T-cell (primary cell): ENCODE data around the gene UBE2E2. TPM values are rescaled to one million over a fixed set of nuclear protein-coding genes. Genes with fewer than 3 reads are reported as not detected.

Source experiments
- ATAC-seq, 4 experiments: fragments of 200-7000 bp in 3 of 4; fragments of 150-1000 bp in 1 of 4; cut with Tn5 transposase; replicated peaks in 1 of 4; 1 replicate in 3 of 4; 2 replicates in 1 of 4; pipeline ENCODE4 v1.10.0; 2021; ENCODE audit warnings: moderate library complexity in 3 of 4, mild to moderate bottlenecking in 2 of 4, moderate number of reproducible peaks in 1 of 4
- CTCF ChIA-PET, 2 donors: fragments of 300-600 bp; sonication (Branson Sonifier 250); formaldehyde crosslinking; loops; one replicate each; lab custom pipeline; 2022; ENCODE audit warnings: antibody characterized with exemption in 2 of 2; lab: Charles Lee
- POLR2A ChIA-PET, 2 donors: fragments of 300-600 bp; sonication (Branson Sonifier 250); formaldehyde crosslinking; loops; one replicate each; lab custom pipeline; 2022; ENCODE audit warnings: antibody characterized with exemption in 2 of 2; lab: Charles Lee
- DNase-seq, 35 experiments: peaks; one replicate each; pipeline versions ENCODE4 v3.0.0 to v3.0.0-alpha.2; 2013 to 2023
- H3K27ac ChIP-seq: one replicate; pipeline ENCODE4 v1.5.1; 2013; ENCODE audit warnings: low read length
- H3K27me3 ChIP-seq, 2 experiments: replicated peaks in 1 of 2; 1 replicate in 1 of 2; 2 replicates in 1 of 2; pipeline versions ENCODE4 v1.6.1 to v1.7.0; 2013; ENCODE audit warnings: low read length in 1 of 2, mixed read lengths in 1 of 2; ENCODE audit not compliant: control insufficient read depth in 2 of 2, insufficient read depth in 2 of 2; ENCODE audit errors: extremely low read depth in 1 of 2
- H3K36me3 ChIP-seq, 2 donors: 1 replicate in 1 of 2; 2 replicates in 1 of 2; pipeline versions ENCODE4 v1.6.1 to v1.7.0; 2013; ENCODE audit warnings: low read length in 1 of 2; ENCODE audit not compliant: control insufficient read depth in 2 of 2, insufficient read depth in 1 of 2; ENCODE audit errors: extremely low read depth in 1 of 2
- H3K4me1 ChIP-seq, 2 experiments: 1 replicate in 1 of 2; 2 replicates in 1 of 2; pipeline versions ENCODE4 v1.6.1 to v1.7.0; 2013; ENCODE audit warnings: low read length in 2 of 2, mixed read lengths in 1 of 2; ENCODE audit not compliant: insufficient read depth in 2 of 2, control insufficient read depth in 1 of 2; ENCODE audit errors: extremely low read depth in 1 of 2
- H3K4me3 ChIP-seq, 2 donors: 1 replicate in 1 of 2; 2 replicates in 1 of 2; pipeline versions ENCODE4 v1.5.1 to v1.7.0; 2013; ENCODE audit warnings: mild to moderate bottlenecking in 2 of 2, low read length in 1 of 2, moderate library complexity in 1 of 2; ENCODE audit not compliant: control insufficient read depth in 1 of 2; ENCODE audit errors: extremely low read depth in 1 of 2
- H3K9me3 ChIP-seq: 2 replicates; pipeline ENCODE4 v1.7.0; 2013
- H3K27ac Mint-ChIP-seq, 2 donors: one replicate each; pipeline ENCODE4 v1.8.0; 2020 to 2021; ENCODE audit warnings: mild to moderate bottlenecking in 2 of 2, mixed read lengths in 2 of 2
- H3K27me3 Mint-ChIP-seq, 2 donors: one replicate each; pipeline ENCODE4 v1.8.0; 2021 to 2022; ENCODE audit warnings: mixed read lengths in 2 of 2
- H3K36me3 Mint-ChIP-seq: one replicate; pipeline ENCODE4 v1.8.0; 2021; ENCODE audit warnings: mixed read lengths
- H3K4me1 Mint-ChIP-seq, 3 donors: one replicate each; pipeline ENCODE4 v1.8.0; 2020 to 2022; ENCODE audit warnings: mixed read lengths in 3 of 3, mild to moderate bottlenecking in 1 of 3
- H3K4me3 Mint-ChIP-seq, 3 donors: one replicate each; pipeline ENCODE4 v1.8.0; 2020 to 2022; ENCODE audit warnings: mild to moderate bottlenecking in 3 of 3, mixed read lengths in 3 of 3, moderate library complexity in 3 of 3
- H3K9me3 Mint-ChIP-seq, 3 donors: one replicate each; pipeline ENCODE4 v1.8.0; 2020 to 2022; ENCODE audit warnings: mixed read lengths in 3 of 3
- WGBS: methylation state at CpG from one replicate; pipeline ENCODE4 v1.1.5; 2013; ENCODE audit warnings: missing lambda C conversion rate; ENCODE audit not compliant: insufficient coverage; 5-methylcytosine and 5-hydroxymethylcytosine counted together
- total RNA-seq, 35 experiments: library from RNA in 6 of 35; stranded (reverse) in 6 of 35; fragments of 120-200 nt in 1 of 35; gene quantifications; one replicate each; pipeline versions ENCODE4 v1.2.1 to v1.2.4 and lab custom pipeline; 2013 to 2026

UBE2E2 gene
- total RNA-seq, 5 donors from 2014 or later (not counting 1 experiment from before 2014, with no cell fraction given), result 7.2 to 17.6 (median 7.5) TPM

- Mint-ChIP-seq H3K4me3 (no peak overlapping the region), H3K27ac (no peak overlapping the region)
- POLR2A ChIA-PET, result no interaction called here
These were observed 112.0 kb downstream of the UBE2E2 start for GRCh38 chr3:23314981-23315762.

GRCh38 chr3:23316924-23317323, 113.8 kb downstream of the UBE2E2 start:
- DNase-seq (no peak), ATAC-seq (no peak)
- no peak overlapping the region for H3K27ac Mint-ChIP-seq
- Histone ChIP-seq H3K4me1 (no peaks in the 10 kb centered on the region), H3K4me3 (no peak overlapping the region), H3K27me3 (no peaks in the 10 kb centered on the region), H3K9me3 (no peaks in the 10 kb centered on the region), H3K27ac (no peak overlapping the region), H3K36me3 (no peaks in the 10 kb centered on the region)
- 90% methylated on average over 2 of the region's 2 CpGs for WGBS
- H3K9me3 Mint-ChIP-seq, result peaks cover 0 to 10% (median 0%) of the 10 kb centered on the region in 3 donors
- ChIA-PET CTCF (no interaction called here), POLR2A (no interaction called here)
- peaks cover 4% of the 10 kb centered on the region for H3K36me3 Mint-ChIP-seq
- peaks cover 10 to 20% (median 13%) of the 10 kb centered on the region in 3 donors for H3K4me1 Mint-ChIP-seq
- no peak overlapping the region for H3K4me3 Mint-ChIP-seq
- H3K27me3 Mint-ChIP-seq, result no peaks in the 10 kb centered on the region

More at GRCh38 chr3:23314981-23315762, 112.0 kb downstream of the UBE2E2 start:
- Histone ChIP-seq H3K4me1 (no peaks in the 10 kb centered on the region), H3K9me3 (no peaks in the 10 kb centered on the region), H3K4me3 (no peak overlapping the region), H3K27me3 (no peaks in the 10 kb centered on the region), H3K36me3 (no peaks in the 10 kb centered on the region), H3K27ac (no peak overlapping the region)
- Mint-ChIP-seq H3K27me3 (no peaks in the 10 kb centered on the region), H3K4me1 (peaks cover 10 to 20% (median 13%) of the 10 kb centered on the region in 3 donors), H3K36me3 (peaks cover 4% of the 10 kb centered on the region), H3K9me3 (peaks cover 0 to 10% (median 4%) of the 10 kb centered on the region in 3 donors)
- 93% methylated on average over 2 of the region's 5 CpGs for WGBS
- ATAC-seq (no peak), DNase-seq (no peak)
- CTCF ChIA-PET, result no interaction called here

GRCh38 chr3:23319366-23320312, 116.5 kb downstream of the UBE2E2 start:
- no peaks in the 10 kb centered on the region for H3K27me3 ChIP-seq
- H3K27ac Mint-ChIP-seq, result no peak overlapping the region
- peaks cover 0 to 5% (median 0%) of the 10 kb centered on the region in 3 donors for H3K9me3 Mint-ChIP-seq
- no peak overlapping the region for H3K4me3 Mint-ChIP-seq
- H3K9me3 ChIP-seq, result no peaks in the 10 kb centered on the region
- ChIA-PET POLR2A (no interaction called here), CTCF (interaction anchor here in 1 of 2 donors (1.6 kb wide), 1 partner anchor 10 kb away, joined by 5 read pairs; no protein-coding TSS in a partner anchor)
- H3K4me1 Mint-ChIP-seq, result peaks cover 16 to 21% (median 18%) of the 10 kb centered on the region in 3 donors
- peaks cover 0 to 8% of the 10 kb centered on the region in 2 experiments for H3K4me1 ChIP-seq
- H3K36me3 ChIP-seq, result no peaks in the 10 kb centered on the region
- H3K27ac ChIP-seq, result no peak overlapping the region
- no peaks in the 10 kb centered on the region for H3K27me3 Mint-ChIP-seq
- ATAC-seq (no peak), DNase-seq (no peak)
- WGBS, result no CpG with 5 or more reads among the region's 5 CpGs
- H3K4me3 ChIP-seq, result no peak overlapping the region
- H3K36me3 Mint-ChIP-seq, result peaks cover 4% of the 10 kb centered on the region

GRCh38 chr3:23320586-23321570, 117.8 kb downstream of the UBE2E2 start:
- DNase-seq, result no peak
- H3K4me3 ChIP-seq, result no peak overlapping the region
- CTCF ChIA-PET, result interaction anchor here (0.6 to 1.6 kb wide), 2 partner anchors 9 kb away, joined by 3 to 5 read pairs; no protein-coding TSS in a partner anchor
- Mint-ChIP-seq H3K27me3 (no peaks in the 10 kb centered on the region), H3K4me1 (peaks cover 21 to 23% (median 22%) of the 10 kb centered on the region in 3 donors), H3K27ac (no peak overlapping the region), H3K4me3 (no peak overlapping the region), H3K36me3 (peaks cover 4% of the 10 kb centered on the region), H3K9me3 (peaks cover 0 to 5% (median 0%) of the 10 kb centered on the region in 3 donors)
- H3K4me1 ChIP-seq, result peaks cover 0 to 8% of the 10 kb centered on the region in 2 experiments
- H3K27ac ChIP-seq, result no peak overlapping the region
- no peaks in the 10 kb centered on the region for H3K27me3 ChIP-seq
- H3K9me3 ChIP-seq, result no peaks in the 10 kb centered on the region
- no peaks in the 10 kb centered on the region for H3K36me3 ChIP-seq
- no peak for ATAC-seq
- POLR2A ChIA-PET, result no interaction called here
- 92% methylated on average over 3 of the region's 10 CpGs for WGBS

GRCh38 chr3:23324745-23325144, 121.6 kb downstream of the UBE2E2 start:
- peak overlapping the region; percentile 17 to 56 (median 54) for H3K4me3 Mint-ChIP-seq
- H3K36me3 Mint-ChIP-seq, result no peaks in the 10 kb centered on the region
- DNase-seq (peak in 1 of 35 experiments; percentile 31), ATAC-seq (peak in 3 of 4 experiments; percentile 38 to 62 (median 58))
- H3K27ac ChIP-seq, result no peak overlapping the region
- H3K9me3 Mint-ChIP-seq, result no peaks in the 10 kb centered on the region
- peak overlapping the region in 1 of 2 donors; percentile 35 for H3K27ac Mint-ChIP-seq
- ChIA-PET CTCF (no interaction called here), POLR2A (interaction anchor here in 1 of 2 donors (0.6 kb wide), 1 partner anchor 592 kb away, joined by 3 read pairs; the partner anchor contains the start of genes NKIRAS1 and RPL15)
- no peaks in the 10 kb centered on the region for H3K9me3 ChIP-seq
- no peaks in the 10 kb centered on the region for H3K36me3 ChIP-seq
- peaks cover 2 to 8% of the 10 kb centered on the region in 2 experiments for H3K4me1 ChIP-seq
- H3K4me1 Mint-ChIP-seq, result peaks cover 23 to 27% (median 25%) of the 10 kb centered on the region in 3 donors
- no peak overlapping the region for H3K4me3 ChIP-seq
- no CpG with 5 or more reads among the region's 1 CpG for WGBS
- no peaks in the 10 kb centered on the region for H3K27me3 Mint-ChIP-seq
- no peaks in the 10 kb centered on the region for H3K27me3 ChIP-seq
